HG02973 (cell line): Measurements from ENCODE around the gene TLK2.

Experiments
- ATAC-seq: cut with Tn5 transposase; IDR thresholded peaks from one replicate; pipeline ENCODE4 v1.9.1; 2021; ENCODE audit warnings: moderate library complexity; ENCODE audit not compliant: unreplicated experiment

TLK2 gene

DNA sequence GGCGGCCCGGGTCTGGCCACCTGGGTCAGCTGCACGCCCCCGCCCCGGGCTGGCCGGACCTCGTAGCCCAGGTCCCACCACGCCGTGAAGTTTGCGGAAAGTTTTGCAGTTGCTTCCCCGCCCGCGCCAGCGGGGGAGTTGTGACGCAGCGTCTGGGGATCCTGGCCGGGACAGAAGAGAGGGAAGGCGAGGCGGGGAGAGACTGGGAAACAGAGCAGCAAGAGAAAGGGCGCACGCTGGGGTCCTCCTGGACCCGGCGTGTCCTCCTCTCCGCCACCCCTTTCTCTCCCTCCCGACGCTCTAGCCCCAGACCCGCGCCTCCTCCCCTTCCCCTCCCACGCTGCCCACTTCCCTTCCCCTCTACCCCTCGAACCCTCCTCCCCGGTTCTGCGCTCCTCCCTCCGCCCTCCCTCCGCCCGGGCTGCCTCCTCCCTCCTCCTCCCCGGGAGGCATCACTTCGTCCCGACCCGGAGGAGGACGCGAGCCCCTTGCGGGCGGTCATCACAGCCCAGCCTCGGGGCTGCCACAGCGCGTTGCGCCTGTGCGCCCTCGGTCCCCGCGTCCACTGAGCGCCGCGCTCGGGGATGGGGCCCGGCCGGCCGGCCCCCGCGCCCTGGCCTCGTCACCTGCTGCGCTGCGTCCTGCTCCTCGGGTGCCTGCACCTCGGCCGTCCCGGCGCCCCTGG is 148.7 kb downstream of the TLK2 start, which contains the start of gene MRC2:
MRC2 (plus strand) TSS at position 452 of the 685 bp plus-strand sequence; CDS start at position 585, 133 bp downstream.
- no peak for ATAC-seq

DNA sequence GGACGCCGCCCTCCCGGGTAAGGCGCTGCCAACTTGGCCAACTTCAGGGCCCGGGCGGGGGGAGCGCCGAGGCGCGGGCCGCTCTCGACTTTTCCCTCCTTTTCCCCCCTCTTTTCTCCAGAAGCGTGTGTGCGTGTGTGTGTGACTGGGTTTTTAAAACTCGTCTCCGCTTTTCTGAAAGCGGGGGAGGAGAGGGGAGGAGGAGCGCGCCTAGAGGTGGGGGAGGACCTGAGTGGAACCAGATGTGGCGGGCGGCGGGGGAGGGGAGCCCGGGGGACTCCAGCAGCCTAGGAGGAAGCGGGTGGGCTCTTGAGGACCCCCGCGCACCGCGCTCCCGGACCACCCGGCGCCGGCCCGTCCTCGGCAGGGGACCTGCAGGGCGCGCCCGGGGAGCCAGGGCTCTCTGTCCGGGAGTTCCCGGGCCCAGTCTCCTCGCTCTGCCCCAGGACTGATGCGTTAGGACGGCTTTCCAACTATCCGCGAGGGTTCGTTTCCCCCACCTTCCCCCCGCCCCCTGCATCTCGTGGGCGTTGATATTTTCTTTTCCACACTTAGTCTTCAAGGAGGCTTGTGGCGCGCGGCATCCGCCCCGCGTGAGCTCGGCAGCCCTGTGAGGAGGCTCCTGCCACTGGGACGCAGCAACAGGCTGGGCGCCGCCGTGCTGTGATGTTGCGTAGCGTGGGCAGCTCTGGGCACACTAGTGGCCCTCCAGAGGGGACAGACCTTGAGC is 149.4 kb downstream of the TLK2 start:
- no peak for ATAC-seq

DNA sequence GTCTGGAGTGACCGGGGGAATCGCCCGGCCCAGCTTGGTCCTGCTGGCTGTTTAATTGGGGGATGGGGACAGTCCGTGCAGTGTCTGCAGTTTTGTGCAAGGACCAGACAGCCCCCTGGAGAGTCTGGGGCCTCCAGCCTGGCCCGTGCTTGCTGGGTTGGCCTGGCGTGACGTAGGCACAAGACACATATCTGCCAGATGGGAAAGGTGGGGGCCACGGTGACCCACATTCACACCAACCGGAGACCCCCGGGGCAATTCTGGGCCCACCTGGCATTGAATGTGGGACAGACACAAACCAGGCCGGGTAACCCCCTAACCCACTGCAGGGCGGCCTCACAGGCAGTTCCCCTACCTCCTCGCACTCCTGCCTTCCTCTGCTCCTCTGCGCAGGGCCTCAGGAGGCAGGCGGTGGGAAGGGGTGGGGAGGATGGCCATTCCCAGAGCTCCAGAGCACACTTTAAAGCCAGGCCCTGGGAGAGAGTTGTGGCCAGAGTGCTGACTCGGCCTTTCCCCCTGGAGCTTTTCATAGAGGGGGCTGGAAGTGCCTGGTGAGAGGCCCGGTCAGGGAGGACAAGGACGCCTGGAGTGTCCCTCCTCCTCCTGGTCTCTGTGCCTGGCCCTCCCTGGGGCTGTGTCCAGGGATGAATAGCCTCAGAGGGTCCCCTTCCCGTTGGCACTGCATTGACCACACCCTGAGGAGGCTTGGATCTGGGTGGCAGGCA is 150.4 kb downstream of the TLK2 start:
- no peak for ATAC-seq

DNA sequence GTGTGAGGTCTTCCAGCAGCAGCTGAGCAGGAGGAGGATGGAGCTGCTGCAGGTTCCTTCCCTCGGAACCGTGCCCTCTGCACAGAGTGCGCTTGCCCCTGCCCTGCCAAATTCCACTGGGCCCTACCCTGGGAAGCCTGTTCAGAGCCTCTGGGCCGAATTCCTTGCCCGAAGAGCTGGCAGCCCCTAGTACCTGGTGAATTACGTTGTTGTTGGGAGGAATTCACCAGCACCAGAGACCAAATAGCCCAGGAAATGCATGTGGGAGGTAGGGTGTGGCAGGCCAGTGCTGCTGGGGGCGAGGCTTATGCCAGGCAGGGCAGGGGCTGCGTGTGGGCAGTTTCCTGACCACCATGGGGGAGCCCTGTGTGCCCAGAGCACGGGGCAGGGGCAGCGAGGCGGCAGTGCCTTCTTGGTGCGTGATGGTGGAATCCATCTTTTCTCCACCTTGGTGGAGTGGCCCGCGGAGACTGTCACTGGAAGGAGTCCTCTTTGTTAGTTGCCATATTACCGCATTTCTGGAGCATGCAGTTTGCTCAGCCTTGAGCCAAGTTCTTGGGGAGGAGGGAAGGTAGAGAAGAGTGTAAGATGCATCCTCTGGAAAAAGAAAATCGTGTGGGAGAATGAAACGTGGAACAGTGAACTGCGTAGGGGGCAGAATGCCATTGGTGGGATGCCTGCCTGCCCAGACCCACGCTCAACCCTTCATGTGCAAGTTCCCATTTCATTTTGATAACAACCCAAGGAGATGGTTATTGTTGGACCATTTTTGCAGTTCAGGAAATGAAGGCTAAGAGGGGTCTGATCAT is 151.1 kb downstream of the TLK2 start:
- ATAC-seq = no peak

DNA sequence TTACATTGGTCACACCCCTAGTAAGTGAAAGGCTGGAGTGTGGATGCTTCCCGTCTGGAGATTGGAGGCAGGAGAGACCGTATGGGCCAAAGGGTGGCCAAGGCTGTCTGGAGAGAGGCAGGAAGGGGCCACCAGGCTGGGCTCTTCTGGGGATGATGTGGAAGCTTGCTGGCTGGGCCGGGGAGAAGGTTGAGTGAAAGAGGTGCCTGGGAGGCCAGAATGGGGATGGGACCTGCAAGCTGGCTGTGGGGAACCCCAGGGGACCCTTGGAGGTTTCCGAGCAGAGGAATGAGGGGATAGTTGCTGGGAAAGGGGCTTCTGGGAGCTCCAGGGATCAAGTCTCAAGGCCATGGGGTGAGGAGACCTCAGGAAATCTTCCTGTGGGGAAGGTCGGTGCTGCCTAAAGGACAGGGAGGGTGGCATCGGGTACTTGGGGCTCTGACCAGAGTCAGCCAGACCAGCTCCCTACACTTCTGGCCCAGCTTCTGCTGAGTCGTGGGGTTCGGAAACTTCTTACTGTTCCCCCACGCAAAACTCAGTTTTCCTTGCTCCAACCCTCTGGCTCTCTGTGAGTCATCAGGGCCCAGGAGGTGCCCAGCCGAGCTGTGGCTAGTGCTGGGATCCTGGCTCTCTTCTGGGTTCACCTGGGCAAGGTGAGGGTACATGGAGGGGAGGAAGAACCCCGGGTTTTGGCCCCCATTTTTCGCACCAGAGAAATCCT is 151.9 kb downstream of the TLK2 start:
- no peak for ATAC-seq

DNA sequence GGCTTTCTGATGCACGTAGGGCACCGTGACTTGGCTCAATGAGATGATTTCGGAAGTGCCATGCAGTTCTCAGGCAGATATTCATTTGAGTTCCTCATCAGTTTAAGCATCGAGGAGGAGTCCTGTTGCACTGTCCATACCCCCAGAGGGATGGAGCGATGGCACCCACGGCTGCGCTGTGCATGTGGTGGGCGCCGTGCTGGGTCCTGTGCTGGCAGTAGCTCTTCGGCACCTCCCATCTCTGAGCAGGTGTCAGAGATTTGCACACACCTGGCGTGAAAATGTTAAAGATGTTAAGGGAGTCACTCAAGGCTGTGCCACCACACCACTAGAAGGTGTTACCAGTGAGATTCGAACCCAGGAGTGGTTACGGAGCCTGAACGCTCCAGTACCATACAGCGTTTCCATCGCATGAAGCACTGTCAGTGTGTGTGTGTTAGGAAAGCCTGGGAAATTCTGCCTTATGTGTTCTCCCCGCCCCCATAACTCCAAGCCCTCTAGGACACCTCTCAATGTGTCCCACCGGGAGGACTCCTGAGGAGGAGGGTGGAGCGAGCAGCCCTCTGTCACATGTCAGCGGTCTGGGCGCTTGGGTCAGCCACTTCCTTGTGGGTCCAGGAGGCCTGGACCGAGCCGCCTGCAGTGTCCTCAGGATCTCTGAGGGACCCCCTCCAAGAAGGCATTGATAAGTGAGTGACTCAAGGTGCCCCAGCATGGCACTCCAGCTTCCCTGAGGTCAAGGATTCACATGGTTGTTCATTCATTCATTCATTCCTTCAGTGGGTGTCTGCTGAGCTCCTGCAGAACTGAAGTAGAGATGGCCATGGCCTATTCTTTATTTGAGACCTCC is 152.7 kb downstream of the TLK2 start:
- ATAC-seq = no peak

DNA sequence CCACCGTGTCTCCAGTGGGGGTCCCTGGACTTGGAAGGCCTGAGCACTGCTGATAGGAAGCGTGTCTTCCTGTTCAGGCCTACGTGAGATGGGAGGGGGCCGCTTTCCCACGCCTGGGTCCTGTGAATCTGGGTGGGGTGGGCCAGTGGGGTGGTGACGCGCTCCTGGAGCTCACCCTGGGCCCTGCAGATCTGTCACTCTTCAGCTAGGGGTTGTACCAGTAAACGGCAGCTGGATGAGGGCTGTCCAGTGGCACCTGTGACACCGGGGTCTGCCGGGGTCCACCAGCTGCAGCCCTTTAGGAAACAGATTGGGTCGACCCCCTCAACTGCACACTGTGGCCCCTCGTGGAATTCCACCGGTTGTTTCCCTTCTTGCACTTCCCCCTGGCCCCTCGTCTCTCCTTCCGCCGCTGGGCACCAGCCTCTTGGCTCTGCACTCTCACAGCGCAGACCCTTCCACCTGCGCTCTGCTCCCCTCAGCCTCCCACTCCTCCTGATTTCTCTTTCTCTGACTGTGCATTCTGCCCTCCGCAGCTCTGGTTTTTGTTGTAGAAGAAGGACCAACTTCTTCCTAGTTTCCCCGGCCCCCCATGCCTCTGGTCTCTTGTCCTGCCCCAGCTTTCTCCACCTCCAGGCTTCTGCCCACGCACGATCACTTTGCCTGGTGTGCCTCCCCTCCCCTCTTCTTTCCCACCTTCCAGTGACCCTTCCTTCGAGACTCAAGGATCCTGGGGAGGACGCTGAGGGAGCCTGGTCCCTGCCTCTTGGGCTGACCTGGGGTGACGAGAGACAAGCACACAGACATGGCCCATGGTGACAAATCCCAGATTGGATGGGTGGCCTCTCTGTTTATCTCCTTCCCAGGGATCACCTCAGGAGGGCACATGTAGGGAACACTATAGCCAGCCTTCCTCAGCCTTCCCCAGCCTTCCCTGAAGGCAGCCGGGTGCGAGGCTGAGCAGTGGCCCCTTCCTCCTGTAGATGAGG is 153.6 kb downstream of the TLK2 start:
- no peak for ATAC-seq

DNA sequence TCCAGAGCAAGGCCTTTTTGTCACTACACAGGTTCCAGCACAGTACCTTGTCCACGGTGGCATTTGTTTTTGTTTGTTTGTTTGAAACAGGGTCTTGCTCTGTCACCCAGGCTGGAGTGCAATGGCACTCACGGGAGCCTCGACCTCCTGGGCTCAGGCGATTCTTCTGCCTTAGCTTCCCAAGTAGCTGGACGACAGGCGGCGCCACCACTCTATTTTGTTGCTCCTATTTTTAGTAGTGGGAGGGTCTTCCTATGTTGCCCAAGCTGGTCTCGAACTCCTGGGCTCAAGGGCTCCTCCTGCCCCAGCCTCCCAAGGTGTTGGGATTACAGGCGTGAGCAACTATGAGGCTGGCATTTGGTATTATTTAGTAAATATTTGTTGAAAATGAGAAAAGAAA is 159.2 kb downstream of the TLK2 start:
- ATAC-seq = no peak

DNA sequence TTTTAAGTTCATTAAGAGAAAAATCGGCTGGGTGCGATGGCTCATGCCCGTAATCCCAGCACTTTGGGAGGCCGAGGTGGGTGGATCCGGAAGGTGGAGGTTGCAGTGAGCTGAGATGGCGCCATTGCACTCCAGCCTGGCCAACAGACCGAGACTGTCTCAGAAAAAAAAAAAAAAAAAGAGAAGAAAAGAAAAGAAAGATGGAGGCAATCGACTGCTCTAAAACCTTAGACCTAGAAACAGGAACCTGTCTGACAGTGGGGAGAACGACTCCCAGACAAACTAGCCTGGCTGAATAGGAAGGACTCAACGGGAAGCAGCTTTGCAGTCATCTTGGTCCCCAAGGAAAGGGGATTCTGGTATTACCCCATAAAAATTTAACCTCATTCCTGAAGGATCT is 162.5 kb downstream of the TLK2 start:
- ATAC-seq = no peak

DNA sequence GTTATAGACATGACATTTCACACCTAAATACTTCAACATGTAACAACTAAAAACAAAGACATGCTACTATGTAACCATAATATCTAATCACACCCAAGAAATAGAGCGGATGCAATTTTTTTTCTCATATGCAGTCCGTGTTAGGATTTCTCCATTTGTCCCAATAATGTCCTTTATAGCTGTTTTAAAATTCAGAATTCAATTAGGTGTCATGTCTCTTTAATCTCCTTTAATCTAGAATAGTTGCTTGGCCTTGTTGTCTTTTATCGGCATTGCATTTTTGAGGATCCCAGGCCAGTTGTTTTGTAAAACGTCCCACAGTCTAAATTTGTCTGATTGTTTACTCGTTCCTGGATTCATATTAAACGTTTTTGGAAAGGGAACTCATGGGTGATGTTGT is 163.3 kb downstream of the TLK2 start:
- no peak for ATAC-seq

DNA sequence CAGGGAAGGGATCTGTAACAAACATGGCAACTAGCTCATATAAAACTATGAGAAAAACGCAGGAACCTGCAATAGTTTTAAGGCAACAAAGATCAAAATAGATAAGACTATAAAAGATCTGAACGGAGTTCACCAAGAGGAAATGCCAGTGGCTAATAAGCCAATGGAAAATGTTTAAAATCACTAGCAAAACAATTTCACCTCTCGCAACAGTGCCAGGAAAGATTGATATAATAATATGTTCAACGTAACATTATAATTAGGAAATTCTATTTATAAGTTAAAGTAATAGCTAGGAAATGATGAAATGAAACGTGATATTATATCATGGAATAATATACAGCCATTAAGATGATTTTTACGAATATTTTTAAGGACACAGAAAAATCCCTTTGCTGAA is 164.9 kb downstream of the TLK2 start:
- ATAC-seq = no peak

DNA sequence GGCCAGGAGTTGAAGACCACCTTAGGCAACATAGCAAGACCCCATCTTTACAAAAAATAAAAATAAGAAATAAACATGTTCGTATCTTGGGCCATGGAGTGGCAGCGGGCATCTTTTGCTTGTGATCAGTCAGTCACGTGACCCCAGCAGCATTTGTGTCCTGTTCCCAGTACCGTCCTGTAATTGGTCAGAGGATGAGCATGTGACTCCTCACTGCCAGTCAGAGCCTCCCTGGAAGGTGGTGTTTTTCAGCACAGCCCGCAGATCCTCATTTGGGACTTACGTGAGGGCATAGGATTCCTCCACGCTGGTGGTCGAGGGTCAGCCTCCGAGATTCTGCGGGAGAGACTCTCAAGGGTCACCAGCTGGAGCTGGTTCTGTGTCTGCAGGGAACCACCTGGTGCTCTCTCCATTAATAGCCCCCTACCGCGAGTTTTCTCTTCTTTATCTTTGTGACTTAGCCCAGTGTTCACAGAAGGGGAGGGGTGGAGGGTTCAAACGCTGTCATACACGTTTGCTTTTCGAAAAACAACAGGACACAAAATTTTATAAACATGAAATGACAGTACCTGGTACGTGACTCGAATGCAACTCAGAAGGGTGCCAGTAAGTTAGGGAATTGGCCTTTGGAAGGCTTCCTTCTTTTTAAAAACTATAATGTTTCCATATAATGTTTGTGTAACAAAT is 166.0 kb downstream of the TLK2 start:
- no peak for ATAC-seq

DNA sequence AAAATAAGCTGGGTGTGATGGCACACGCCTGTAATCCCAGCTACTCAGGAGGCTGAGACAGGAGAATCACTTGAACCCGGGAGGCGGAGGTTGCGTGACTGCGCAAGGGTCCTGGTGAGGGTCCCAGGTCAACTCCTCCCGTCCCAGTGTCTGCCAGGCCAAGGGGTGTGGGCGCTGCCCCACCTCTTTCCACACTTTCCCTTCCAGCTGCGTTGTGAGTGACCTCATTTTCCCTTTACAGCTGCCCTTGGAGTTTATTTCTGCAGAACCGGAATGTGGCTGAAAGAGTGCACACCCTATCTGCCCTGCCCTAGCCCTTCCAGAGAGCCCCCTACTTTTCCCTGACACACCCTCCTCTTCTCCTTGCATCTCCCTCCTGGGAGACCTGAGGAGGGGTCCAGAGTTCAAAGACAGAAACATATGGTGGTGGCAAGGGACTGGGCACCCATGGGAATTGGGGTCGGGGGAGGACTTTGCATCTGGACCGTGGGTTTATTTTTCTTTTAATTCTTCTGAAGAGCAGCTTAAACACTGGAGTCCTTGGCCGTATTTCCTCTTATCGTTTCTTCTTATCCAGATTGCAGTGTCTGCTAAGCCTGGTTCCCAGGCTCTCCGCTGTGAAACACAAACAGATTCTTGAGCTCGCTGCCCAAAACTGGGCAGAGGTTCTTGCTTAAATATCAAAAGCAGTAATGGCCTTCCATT is 169.8 kb downstream of the TLK2 start:
- ATAC-seq = no peak

DNA sequence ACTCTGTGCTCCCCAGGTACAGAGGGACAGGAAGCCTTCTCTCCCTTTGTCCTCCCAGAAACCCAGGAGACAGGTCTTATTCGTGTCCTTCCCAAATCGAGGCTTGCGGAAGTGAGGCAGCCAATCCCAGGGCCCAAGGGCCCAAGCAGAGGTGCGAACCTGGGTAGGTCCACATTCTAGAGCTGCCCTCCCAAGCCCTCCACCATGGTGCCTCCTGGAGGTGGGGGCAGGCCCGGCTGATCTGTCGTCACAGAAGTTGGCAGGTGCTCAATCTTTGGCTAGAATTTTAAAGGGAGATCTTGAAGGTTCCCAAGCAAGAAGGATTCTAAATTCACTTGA is 170.3 kb downstream of the TLK2 start:
- ATAC-seq = no peak

DNA sequence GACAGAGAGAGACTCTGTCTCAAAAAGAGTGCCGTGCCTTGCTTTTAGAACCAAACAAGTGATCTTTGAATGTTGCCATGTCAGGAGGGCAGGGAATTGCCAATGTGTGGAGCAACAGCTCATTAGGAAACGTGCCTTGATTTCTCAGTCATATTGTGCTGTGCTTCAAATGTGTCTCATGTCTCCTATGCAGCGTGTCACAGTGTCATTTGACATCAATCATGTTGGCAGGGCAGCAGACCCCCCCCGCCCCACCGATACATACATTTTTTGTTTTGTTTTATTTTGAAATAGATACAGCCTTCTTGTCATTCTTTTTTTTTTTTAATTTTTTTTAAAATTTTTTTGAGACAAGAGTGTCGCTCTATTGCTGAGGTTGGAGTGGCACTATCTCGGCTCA is 170.9 kb downstream of the TLK2 start:
- ATAC-seq = no peak

DNA sequence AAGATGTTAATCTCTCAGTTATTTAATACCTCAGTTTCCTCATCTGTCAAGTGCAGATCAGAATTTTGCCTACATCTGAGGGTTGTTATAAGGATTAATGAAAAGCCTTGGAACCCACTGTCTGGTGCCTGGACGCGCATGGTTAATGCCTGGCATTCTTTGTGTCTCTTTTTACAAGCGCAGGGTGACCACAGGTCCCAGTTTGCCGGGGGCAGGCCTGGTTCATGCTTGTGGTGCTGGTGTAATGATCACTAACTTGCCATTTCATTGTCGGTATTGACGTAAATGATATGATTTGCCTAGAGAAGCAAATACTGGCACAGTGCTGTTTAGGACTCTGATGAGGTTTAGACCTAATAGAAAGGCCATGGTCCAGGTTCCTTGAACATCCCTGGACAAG is 172.0 kb downstream of the TLK2 start:
- ATAC-seq = no peak

DNA sequence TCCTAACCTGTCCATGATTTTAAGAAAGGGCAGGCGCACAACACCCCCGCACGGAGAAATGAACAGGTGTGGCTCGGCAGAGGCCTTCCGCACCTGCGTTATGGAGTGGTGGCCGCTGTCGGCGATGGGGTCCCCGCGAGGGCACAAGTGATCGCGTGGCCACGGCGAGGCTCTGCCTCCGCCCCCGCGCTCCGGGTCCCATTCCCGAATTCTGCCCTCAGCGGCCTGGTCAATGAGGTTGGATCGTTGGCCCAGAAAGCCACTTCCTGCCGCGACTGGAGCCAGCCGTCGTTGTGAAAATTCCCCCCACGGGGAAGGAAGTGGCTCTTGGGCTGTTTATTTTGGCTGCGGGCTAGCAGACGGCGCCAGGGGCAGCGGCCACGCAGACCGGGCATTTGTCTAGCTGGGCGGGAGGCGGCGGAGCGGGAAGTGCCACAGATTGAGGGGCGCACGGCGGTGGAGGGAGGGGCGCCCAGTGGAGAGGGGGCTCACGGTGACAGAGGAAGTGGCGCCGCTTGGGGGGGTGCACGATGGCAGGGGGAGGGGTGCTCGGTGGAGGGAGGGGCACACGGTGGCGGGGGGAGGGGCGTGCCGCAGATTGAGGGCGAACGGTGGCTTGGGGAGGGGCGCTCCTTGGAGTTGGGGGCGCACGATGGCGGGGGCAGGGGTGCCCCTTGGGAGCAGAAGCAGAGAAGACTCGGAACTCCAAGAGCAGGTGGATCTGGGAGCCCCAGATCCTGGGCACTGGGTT is 173.8 kb downstream of the TLK2 start:
- no peak for ATAC-seq
